Skeletal muscle satellite cell (primary cell): Measurements from ENCODE around the gene HABP2.

Experiments
- H3K27me3 ChIP-seq: 2 replicates; pipeline ENCODE4 v1.7.0; 2013; ENCODE audit warnings: low read length; ENCODE audit not compliant: control insufficient read depth, insufficient read depth
- H3K36me3 ChIP-seq: 2 replicates; pipeline ENCODE4 v1.7.0; 2013; ENCODE audit warnings: mild to moderate bottlenecking, control low read depth, low read length; ENCODE audit not compliant: insufficient read depth
- H3K4me1 ChIP-seq: 2 replicates; pipeline ENCODE4 v1.7.0; 2013; ENCODE audit warnings: low read length; ENCODE audit not compliant: control insufficient read depth, insufficient read depth
- H3K4me2 ChIP-seq: 2 replicates; pipeline ENCODE4 v1.7.0; 2013; ENCODE audit warnings: mild to moderate bottlenecking, low read length
- H3K4me3 ChIP-seq: 2 replicates; pipeline ENCODE4 v1.7.0; 2013; ENCODE audit warnings: low read length
- H3K9ac ChIP-seq: 2 replicates; pipeline ENCODE4 v1.7.0; 2013; ENCODE audit warnings: mild to moderate bottlenecking, low read depth, low read length, moderate library complexity
- H3K9me3 ChIP-seq: replicated peaks from 2 replicates; pipeline ENCODE4 v1.7.0; 2013; ENCODE audit warnings: mild to moderate bottlenecking, control low read depth, low read length

Gene HABP2

DNA sequence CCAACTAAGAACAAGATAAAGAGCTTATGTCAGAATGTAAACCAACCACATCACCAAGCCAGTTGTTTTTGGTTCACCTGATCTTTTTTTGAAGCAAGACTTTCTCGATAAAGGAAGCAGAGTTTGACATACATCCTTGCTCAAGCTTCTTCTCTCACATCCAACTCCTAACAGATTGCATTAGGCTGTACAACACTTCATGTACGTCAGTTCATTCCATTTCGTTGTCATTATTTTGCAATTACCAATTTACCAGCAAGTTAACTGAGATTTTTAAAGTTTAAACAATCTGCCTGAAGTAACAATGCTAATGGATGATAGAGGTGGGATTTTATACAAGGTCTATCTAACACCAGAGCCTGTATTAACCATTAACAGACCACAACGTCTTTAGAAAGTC lies 70.0 kb downstream of the HABP2 start:
- Histone ChIP-seq H3K4me3 (no peak overlapping the region), H3K4me2 (no peak overlapping the region), H3K27me3 (no peaks in the 10 kb centered on the region), H3K9ac (no peak overlapping the region), H3K9me3 (no peaks in the 10 kb centered on the region), H3K4me1 (no peaks in the 10 kb centered on the region), H3K36me3 (no peaks in the 10 kb centered on the region)

GRCh38 chr10:113625461-113626186 lies 72.8 kb downstream of the HABP2 start:
- H3K4me2 ChIP-seq = no peak overlapping the region
- H3K9ac ChIP-seq = no peak overlapping the region
- no peaks in the 10 kb centered on the region for H3K27me3 ChIP-seq
- H3K9me3 ChIP-seq = no peaks in the 10 kb centered on the region
- no peaks in the 10 kb centered on the region for H3K36me3 ChIP-seq
- no peak overlapping the region for H3K4me3 ChIP-seq
- no peaks in the 10 kb centered on the region for H3K4me1 ChIP-seq

GRCh38 chr10:113626809-113627355 lies 74.0 kb downstream of the HABP2 start:
- H3K27me3 ChIP-seq = no peaks in the 10 kb centered on the region
- H3K4me1 ChIP-seq = no peaks in the 10 kb centered on the region
- no peaks in the 10 kb centered on the region for H3K9me3 ChIP-seq
- no peak overlapping the region for H3K4me3 ChIP-seq
- no peak overlapping the region for H3K9ac ChIP-seq
- no peaks in the 10 kb centered on the region for H3K36me3 ChIP-seq
- H3K4me2 ChIP-seq = no peak overlapping the region

DNA sequence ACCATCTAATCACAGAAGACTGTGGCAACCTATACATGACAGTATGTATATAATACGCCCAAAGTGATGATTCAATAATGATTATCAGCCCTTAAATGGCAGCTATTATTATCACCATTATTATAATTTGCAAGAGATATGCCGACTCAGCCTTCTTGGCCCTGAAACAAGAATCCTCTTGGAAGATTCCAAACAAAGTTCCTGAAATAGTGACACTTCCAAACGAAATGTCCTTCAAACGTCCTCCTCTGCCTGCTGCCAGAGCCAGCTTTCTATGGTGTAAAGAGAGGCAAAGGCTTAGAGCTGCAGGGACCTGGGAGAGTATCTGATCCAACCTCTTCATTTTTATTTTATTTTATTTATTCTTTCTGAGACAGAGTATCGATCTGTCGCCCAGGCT lies 75.0 kb downstream of the HABP2 start:
- Histone ChIP-seq H3K4me1 (no peaks in the 10 kb centered on the region), H3K4me3 (no peak overlapping the region), H3K36me3 (no peaks in the 10 kb centered on the region), H3K9me3 (no peaks in the 10 kb centered on the region), H3K9ac (no peak overlapping the region), H3K27me3 (no peaks in the 10 kb centered on the region), H3K4me2 (no peak overlapping the region)

DNA sequence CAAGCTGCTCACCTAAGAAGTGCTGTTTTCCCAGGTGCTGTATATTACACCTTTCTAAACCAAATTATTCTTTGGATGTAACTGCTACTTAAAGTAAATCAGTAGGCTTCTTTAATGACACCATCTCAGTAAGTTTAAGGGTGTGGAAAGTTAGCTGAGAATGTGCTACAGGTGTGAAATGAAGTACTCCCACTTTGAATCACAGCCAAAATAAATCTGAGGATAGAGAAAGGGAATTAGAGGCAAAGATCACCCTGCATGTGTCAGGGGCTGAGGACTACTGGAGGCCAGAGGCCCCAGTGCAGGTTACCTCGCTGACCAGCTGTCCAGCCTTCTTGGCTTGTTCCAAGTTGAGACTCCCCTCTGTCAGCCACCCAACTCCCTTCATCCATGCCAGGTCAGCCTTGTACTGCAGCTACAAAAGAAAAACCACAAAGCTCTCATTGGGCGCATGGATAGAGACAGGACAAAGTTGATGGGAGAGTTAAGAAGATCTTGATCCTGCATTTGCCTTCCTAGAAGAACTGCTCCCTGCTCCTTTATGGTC lies 75.8 kb downstream of the HABP2 start:
- H3K36me3 ChIP-seq = no peaks in the 10 kb centered on the region
- no peak overlapping the region for H3K4me2 ChIP-seq
- H3K4me3 ChIP-seq = no peak overlapping the region
- no peaks in the 10 kb centered on the region for H3K9me3 ChIP-seq
- no peaks in the 10 kb centered on the region for H3K27me3 ChIP-seq
- no peaks in the 10 kb centered on the region for H3K4me1 ChIP-seq
- H3K9ac ChIP-seq = no peak overlapping the region

DNA sequence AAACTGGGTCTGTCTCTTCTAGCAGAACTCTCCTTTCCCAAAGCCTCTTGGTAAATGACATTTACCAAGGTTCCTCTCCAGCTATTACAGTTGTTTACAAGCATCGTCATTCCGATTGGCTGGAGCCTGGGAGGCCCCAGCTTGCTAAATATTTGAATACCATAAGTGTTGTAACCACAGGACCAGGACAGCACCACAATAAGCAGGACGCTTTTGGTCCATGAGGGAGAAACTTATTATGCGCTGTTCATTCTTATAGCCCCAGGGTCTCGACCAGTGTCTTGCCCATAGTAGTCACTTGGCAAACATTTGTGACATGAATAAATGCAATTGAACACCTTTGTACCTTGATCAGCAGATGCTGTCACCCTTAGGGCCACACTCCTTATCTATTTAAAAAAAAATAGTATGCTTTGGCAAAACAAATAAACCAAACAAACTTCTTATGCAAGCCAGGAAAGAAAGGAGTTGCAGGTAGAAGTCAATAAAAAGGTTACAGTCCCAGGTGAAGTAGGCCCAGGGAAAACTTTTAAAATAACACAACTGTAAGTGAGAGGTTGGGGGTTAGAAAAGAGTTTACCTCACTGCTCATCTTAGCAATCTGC lies 78.2 kb downstream of the HABP2 start:
- Histone ChIP-seq H3K9me3 (no peaks in the 10 kb centered on the region), H3K36me3 (no peaks in the 10 kb centered on the region), H3K4me3 (no peak overlapping the region), H3K4me2 (no peak overlapping the region), H3K9ac (no peak overlapping the region), H3K27me3 (no peaks in the 10 kb centered on the region), H3K4me1 (no peaks in the 10 kb centered on the region)

DNA sequence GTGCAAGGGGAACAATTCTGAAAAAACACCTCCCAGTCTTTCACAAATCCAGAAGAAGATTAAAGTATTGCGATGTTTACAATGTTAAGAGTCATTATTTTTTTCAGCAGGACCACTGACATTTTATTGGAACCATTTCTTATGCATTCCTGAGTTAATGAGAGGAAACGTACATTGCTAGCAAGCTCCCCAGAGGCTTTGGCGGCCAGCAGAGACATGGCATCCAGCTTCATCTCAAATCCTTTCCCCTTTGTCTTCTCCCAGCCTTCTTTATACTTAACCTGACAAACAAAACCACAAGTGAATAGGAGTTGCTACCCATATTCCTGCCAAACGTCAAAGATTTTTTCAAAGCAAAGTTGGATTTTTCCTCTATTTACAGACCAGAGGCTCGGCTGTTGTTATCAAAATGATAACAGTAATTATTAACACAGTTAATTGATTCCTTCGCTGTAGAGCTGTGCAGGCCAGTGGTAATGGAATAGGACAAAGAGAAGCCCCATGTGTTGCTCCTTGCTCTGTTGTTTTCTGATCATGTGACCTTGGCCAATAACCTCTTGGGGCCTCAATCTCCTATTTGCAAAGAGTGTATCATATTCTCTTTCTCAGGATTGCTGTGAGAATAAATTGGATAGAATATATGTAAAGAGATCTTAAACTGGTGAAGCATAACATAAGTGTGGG lies 79.0 kb downstream of the HABP2 start:
- Histone ChIP-seq H3K4me2 (no peak overlapping the region), H3K4me1 (no peaks in the 10 kb centered on the region), H3K9me3 (no peaks in the 10 kb centered on the region), H3K9ac (no peak overlapping the region), H3K36me3 (no peaks in the 10 kb centered on the region), H3K27me3 (no peaks in the 10 kb centered on the region), H3K4me3 (no peak overlapping the region)
